CD14-positive monocyte (primary cell): Measurements from ENCODE around the gene PRLR. TPM values are rescaled to one million over a fixed set of nuclear protein-coding genes. Genes with fewer than 3 reads are reported as not detected.

ENCODE experiments used
- DNase-seq, 3 donors: peaks; one replicate each; pipeline ENCODE4 v3.0.0-alpha.2; 2011 to 2022
- H2AFZ ChIP-seq: 2 replicates; pipeline ENCODE4 v1.6.0; 2012; ENCODE audit warnings: mild to moderate bottlenecking, low read depth, low read length, inconsistent platforms; ENCODE audit not compliant: insufficient read depth, poor library complexity, severe bottlenecking
- H3K27ac ChIP-seq, 2 donors: 1 replicate in 1 of 2; 2 replicates in 1 of 2; pipeline ENCODE4 v1.5.1; 2012 to 2013; ENCODE audit warnings: low read length in 2 of 2, control low read depth in 1 of 2, inconsistent platforms in 1 of 2, low read depth in 1 of 2, mild to moderate bottlenecking in 1 of 2
- H3K27me3 ChIP-seq, 2 donors: one replicate each; pipeline versions ENCODE4 v1.6.0 to v1.6.1; 2011 to 2013; ENCODE audit warnings: low read length in 2 of 2; ENCODE audit not compliant: control insufficient read depth in 2 of 2, insufficient read depth in 2 of 2
- H3K36me3 ChIP-seq, 2 donors: replicated peaks in 1 of 2; 1 replicate in 1 of 2; 2 replicates in 1 of 2; pipeline versions ENCODE4 v1.5.1 to v1.6.1; 2012 to 2013; ENCODE audit warnings: low read length in 2 of 2, control low read depth in 1 of 2, inconsistent platforms in 1 of 2, mild to moderate bottlenecking in 1 of 2; ENCODE audit not compliant: insufficient read depth in 2 of 2, control insufficient read depth in 1 of 2
- H3K4me1 ChIP-seq, 2 donors: 1 replicate in 1 of 2; 2 replicates in 1 of 2; pipeline versions ENCODE4 v1.5.1 to v1.6.1; 2012 to 2013; ENCODE audit warnings: low read length in 2 of 2, control low read depth in 1 of 2, inconsistent platforms in 1 of 2, mild to moderate bottlenecking in 1 of 2, moderate library complexity in 1 of 2; ENCODE audit not compliant: insufficient read depth in 2 of 2, control insufficient read depth in 1 of 2
- H3K4me2 ChIP-seq: replicated peaks from 2 replicates; pipeline ENCODE3; 2012; ENCODE audit warnings: low read length, moderate library complexity, mild to moderate bottlenecking; ENCODE audit not compliant: poor library complexity, severe bottlenecking; ENCODE audit errors: extremely low read depth
- H3K4me3 ChIP-seq, 3 experiments: fragments of 200-600 bp in 1 of 3; sonication (generic) in 1 of 3; replicated peaks in 1 of 3; 1 replicate in 2 of 3; 2 replicates in 1 of 3; pipeline ENCODE4 v1.5.1; 2011 to 2013; ENCODE audit warnings: low read length in 3 of 3, mild to moderate bottlenecking in 3 of 3, control low read depth in 2 of 3, low read depth in 2 of 3, inconsistent platforms in 1 of 3, moderate library complexity in 1 of 3
- H3K79me2 ChIP-seq: 2 replicates; pipeline ENCODE4 v1.6.0; 2012; ENCODE audit warnings: mild to moderate bottlenecking, control low read depth, inconsistent platforms, low read length, moderate library complexity; ENCODE audit not compliant: insufficient read depth
- H3K9ac ChIP-seq: 2 replicates; pipeline ENCODE4 v1.6.0; 2017; ENCODE audit warnings: low read length, mild to moderate bottlenecking; ENCODE audit not compliant: insufficient read depth, poor library complexity, severe bottlenecking
- H3K9me3 ChIP-seq, 2 donors: replicated peaks in 1 of 2; 1 replicate in 1 of 2; 2 replicates in 1 of 2; pipeline versions ENCODE4 v1.5.1 to v1.6.1; 2012 to 2013; ENCODE audit warnings: low read length in 2 of 2, control low read depth in 1 of 2; ENCODE audit not compliant: control insufficient read depth in 1 of 2, insufficient read depth in 1 of 2
- H4K20me1 ChIP-seq: 2 replicates; pipeline ENCODE4 v1.6.0; 2012; ENCODE audit warnings: mild to moderate bottlenecking, low read length, control low read depth, moderate library complexity; ENCODE audit not compliant: insufficient read depth
- H3K27ac Mint-ChIP-seq, 7 donors: one replicate each; pipeline ENCODE4 v1.8.0; 2020; ENCODE audit warnings: mild to moderate bottlenecking in 7 of 7, mixed read lengths in 7 of 7, moderate library complexity in 6 of 7, inconsistent platforms in 2 of 7
- H3K27me3 Mint-ChIP-seq, 3 donors: one replicate each; pipeline ENCODE4 v1.8.0; 2021 to 2022; ENCODE audit warnings: low read depth in 3 of 3, mild to moderate bottlenecking in 3 of 3, mixed read lengths in 3 of 3, moderate library complexity in 3 of 3, inconsistent platforms in 1 of 3
- H3K36me3 Mint-ChIP-seq, 2 donors: one replicate each; pipeline ENCODE4 v1.8.0; 2020; ENCODE audit warnings: mixed read lengths in 2 of 2, inconsistent platforms in 1 of 2, mild to moderate bottlenecking in 1 of 2
- H3K4me1 Mint-ChIP-seq: one replicate; pipeline ENCODE4 v1.8.0; 2020; ENCODE audit warnings: mild to moderate bottlenecking, mixed read lengths
- H3K4me3 Mint-ChIP-seq, 2 donors: one replicate each; pipeline ENCODE4 v1.8.0; 2020; ENCODE audit warnings: mild to moderate bottlenecking in 2 of 2, mixed read lengths in 2 of 2, moderate library complexity in 1 of 2
- H3K9me3 Mint-ChIP-seq, 7 donors: one replicate each; pipeline ENCODE4 v1.8.0; 2020 to 2022; ENCODE audit warnings: mixed read lengths in 7 of 7, mild to moderate bottlenecking in 6 of 7, moderate library complexity in 6 of 7, inconsistent platforms in 2 of 7
- WGBS: methylation state at CpG from one replicate; pipeline ENCODE4 v1.1.5; 2013; ENCODE audit warnings: missing lambda C conversion rate; ENCODE audit not compliant: insufficient coverage; 5-methylcytosine and 5-hydroxymethylcytosine counted together
- intact Hi-C, 2 donors: fragments of 100-400 bp; cut with micrococcal nuclease; formaldehyde crosslinking; loops; one replicate each; pipeline versions ENCODE4 v1.15.0 to v1.15.1; 2023
- polyA plus RNA-seq, 3 donors: library from polyadenylated mRNA; depleted of rRNA in 1 of 3; unstranded in 2 of 3; stranded (reverse) in 1 of 3; fragments of 300-500 nt in 2 of 3; fragments of >200 nt in 1 of 3; fragmentation: Illumina TruSeq in 2 of 3; gene quantifications; 1 replicate in 2 of 3; 2 replicates in 1 of 3; pipeline ENCODE4 v1.2.3, GENCODE V29; 2012 to 2021
- TF ChIP-seq, protein P1 (sequence below): fragments of 200-600 bp; IDR thresholded peaks from one replicate; pipeline ENCODE4 v1.8.0; 2022; ENCODE audit warnings: antibody characterized with exemption, mild to moderate bottlenecking

PRLR gene
- polyA plus RNA-seq, 3 donors: 0.12 to 1.7 (median 0.88) TPM

DNA sequence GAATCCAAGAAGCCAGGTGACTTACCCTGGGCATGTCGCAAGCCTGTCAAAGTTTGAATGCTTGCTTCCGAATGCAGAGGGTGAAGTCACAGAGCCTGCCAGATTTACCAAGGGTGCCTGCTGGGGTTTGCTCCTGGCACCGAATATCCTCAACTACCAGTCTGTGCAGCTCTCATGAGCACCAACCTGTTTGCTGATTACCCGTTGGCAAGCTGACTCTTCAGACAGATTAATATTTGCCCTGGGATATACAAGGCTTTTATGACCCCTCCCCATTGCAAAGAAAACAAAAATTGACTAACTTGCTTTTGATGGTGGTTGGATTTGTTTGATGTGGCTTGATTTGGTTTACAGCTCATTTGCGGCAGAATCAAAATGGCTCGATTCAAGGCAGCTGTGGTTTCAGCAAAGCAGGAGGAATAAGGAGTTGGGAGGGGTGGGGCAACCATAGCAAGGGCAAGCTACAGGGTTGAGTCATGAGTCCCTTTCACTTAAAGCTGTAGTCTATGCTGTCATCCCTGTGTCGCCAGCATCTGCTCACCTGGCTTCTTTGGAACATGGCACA is 100.3 kb downstream of the PRLR start:
- no peak overlapping the region for H3K27ac ChIP-seq
- Mint-ChIP-seq H3K9me3 (peaks cover 0 to 2% (median 0%) of the 10 kb centered on the region in 7 donors), H3K4me1 (peaks cover 30% of the 10 kb centered on the region), H3K36me3 (peaks cover 8 to 13% of the 10 kb centered on the region in 2 donors), H3K4me3 (no peak overlapping the region), H3K27ac (peak overlapping the region in 4 of 7 donors; percentile 12 to 68 (median 42)), H3K27me3 (peaks cover 0 to 5% (median 0%) of the 10 kb centered on the region in 3 donors)
- H3K9me3 ChIP-seq: no peaks in the 10 kb centered on the region
- no peaks in the 10 kb centered on the region for H3K27me3 ChIP-seq
- H3K36me3 ChIP-seq: no peaks in the 10 kb centered on the region
- H3K4me1 ChIP-seq: peaks cover 3 to 8% of the 10 kb centered on the region in 2 donors
- H3K9ac ChIP-seq: no peak overlapping the region
- H2AFZ ChIP-seq: no peak overlapping the region
- TF ChIP-seq, protein P1, sequence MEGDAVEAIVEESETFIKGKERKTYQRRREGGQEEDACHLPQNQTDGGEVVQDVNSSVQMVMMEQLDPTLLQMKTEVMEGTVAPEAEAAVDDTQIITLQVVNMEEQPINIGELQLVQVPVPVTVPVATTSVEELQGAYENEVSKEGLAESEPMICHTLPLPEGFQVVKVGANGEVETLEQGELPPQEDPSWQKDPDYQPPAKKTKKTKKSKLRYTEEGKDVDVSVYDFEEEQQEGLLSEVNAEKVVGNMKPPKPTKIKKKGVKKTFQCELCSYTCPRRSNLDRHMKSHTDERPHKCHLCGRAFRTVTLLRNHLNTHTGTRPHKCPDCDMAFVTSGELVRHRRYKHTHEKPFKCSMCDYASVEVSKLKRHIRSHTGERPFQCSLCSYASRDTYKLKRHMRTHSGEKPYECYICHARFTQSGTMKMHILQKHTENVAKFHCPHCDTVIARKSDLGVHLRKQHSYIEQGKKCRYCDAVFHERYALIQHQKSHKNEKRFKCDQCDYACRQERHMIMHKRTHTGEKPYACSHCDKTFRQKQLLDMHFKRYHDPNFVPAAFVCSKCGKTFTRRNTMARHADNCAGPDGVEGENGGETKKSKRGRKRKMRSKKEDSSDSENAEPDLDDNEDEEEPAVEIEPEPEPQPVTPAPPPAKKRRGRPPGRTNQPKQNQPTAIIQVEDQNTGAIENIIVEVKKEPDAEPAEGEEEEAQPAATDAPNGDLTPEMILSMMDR: no peak
- H4K20me1 ChIP-seq: no peaks in the 10 kb centered on the region
- H3K4me2 ChIP-seq: no peak overlapping the region
- peaks cover 6% of the 10 kb centered on the region for H3K79me2 ChIP-seq
- DNase-seq: peak in 1 of 3 donors; percentile 12
- intact Hi-C loops: no loop called here
- 90% methylated on average over 6 of the region's 7 CpGs for WGBS
- no peak overlapping the region for H3K4me3 ChIP-seq

DNA sequence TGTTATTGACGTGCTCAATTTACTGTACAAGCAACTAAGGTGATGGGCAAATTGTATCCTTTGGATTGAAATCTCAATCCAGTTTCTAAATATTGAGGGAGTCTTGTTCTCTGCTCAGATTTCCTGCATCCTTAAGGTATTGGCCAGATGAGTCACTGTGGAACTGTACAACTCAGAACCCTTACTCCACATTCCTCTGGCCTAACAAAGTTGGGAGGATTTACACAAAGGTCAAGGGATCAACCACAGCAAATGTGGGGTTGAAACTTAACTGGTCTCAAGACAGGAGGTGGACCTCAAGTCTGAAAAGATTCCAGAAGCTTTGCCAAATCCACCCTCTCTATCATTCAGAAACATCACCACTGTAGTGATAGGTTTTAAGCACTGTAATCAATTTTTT is 101.0 kb downstream of the PRLR start:
- H3K4me1 Mint-ChIP-seq: peaks cover 30% of the 10 kb centered on the region
- peaks cover 7 to 12% of the 10 kb centered on the region in 2 donors for H3K36me3 Mint-ChIP-seq
- Histone ChIP-seq H3K79me2 (peaks cover 8% of the 10 kb centered on the region), H3K4me2 (no peak overlapping the region), H3K27ac (no peak overlapping the region), H3K36me3 (no peaks in the 10 kb centered on the region), H3K9me3 (no peaks in the 10 kb centered on the region), H3K4me1 (peaks cover 3 to 8% of the 10 kb centered on the region in 2 donors), H4K20me1 (no peaks in the 10 kb centered on the region), H3K27me3 (no peaks in the 10 kb centered on the region), H3K4me3 (no peak overlapping the region), H2AFZ (no peak overlapping the region), H3K9ac (no peak overlapping the region)
- WGBS: no CpG with 5 or more reads among the region's 1 CpG
- no peak overlapping the region for H3K27ac Mint-ChIP-seq
- intact Hi-C loops: no loop called here
- H3K4me3 Mint-ChIP-seq: no peak overlapping the region
- DNase-seq: no peak
- peaks cover 0 to 2% (median 0%) of the 10 kb centered on the region in 7 donors for H3K9me3 Mint-ChIP-seq
- H3K27me3 Mint-ChIP-seq: peaks cover 0 to 5% (median 0%) of the 10 kb centered on the region in 3 donors
- TF ChIP-seq, protein P1: no peak
